Mucosa of rectum (tissue), 2 donors: ENCODE data around the gene HTRA1.

Experiments
- H3K27ac ChIP-seq, 2 donors: one replicate each; pipeline ENCODE4 v1.7.0; 2013; ENCODE audit warnings: inconsistent platforms in 2 of 2, low read depth in 2 of 2, low read length in 2 of 2
- H3K27me3 ChIP-seq, 2 donors: one replicate each; pipeline ENCODE4 v1.7.0; 2013; ENCODE audit warnings: low read length in 2 of 2; ENCODE audit not compliant: control insufficient read depth in 2 of 2, insufficient read depth in 2 of 2
- H3K36me3 ChIP-seq, 2 donors: one replicate each; pipeline ENCODE4 v1.7.0; 2013; ENCODE audit warnings: low read length in 2 of 2; ENCODE audit not compliant: control insufficient read depth in 2 of 2, insufficient read depth in 2 of 2
- H3K4me1 ChIP-seq, 2 donors: one replicate each; pipeline ENCODE4 v1.7.0; 2013; ENCODE audit warnings: low read length in 2 of 2, mild to moderate bottlenecking in 1 of 2; ENCODE audit not compliant: control insufficient read depth in 2 of 2, insufficient read depth in 2 of 2
- H3K4me3 ChIP-seq, 2 donors: one replicate each; pipeline ENCODE4 v1.7.0; 2013; ENCODE audit warnings: low read length in 2 of 2
- H3K9ac ChIP-seq, 2 donors: one replicate each; pipeline ENCODE4 v1.7.0; 2013; ENCODE audit warnings: low read length in 2 of 2, low read depth in 1 of 2, mild to moderate bottlenecking in 1 of 2
- H3K9me3 ChIP-seq, 2 donors: one replicate each; pipeline ENCODE4 v1.7.0; 2013; ENCODE audit warnings: low read length in 2 of 2; ENCODE audit not compliant: control insufficient read depth in 2 of 2
- donor health status: healthy.
- donor health status: Normal muscosa, but diverticular disease.

HTRA1 gene

GRCh38 chr10:122471531-122472177 lies 10.3 kb downstream of the HTRA1 start:
- no peak overlapping the region for H3K27ac ChIP-seq
- peaks cover 0 to 2% of the 10 kb centered on the region in 2 donors for H3K4me1 ChIP-seq
- H3K27me3 ChIP-seq: peaks cover 0 to 7% of the 10 kb centered on the region in 2 donors
- H3K9ac ChIP-seq: no peak overlapping the region
- H3K36me3 ChIP-seq: no peaks in the 10 kb centered on the region
- no peaks in the 10 kb centered on the region for H3K9me3 ChIP-seq
- no peak overlapping the region for H3K4me3 ChIP-seq

DNA sequence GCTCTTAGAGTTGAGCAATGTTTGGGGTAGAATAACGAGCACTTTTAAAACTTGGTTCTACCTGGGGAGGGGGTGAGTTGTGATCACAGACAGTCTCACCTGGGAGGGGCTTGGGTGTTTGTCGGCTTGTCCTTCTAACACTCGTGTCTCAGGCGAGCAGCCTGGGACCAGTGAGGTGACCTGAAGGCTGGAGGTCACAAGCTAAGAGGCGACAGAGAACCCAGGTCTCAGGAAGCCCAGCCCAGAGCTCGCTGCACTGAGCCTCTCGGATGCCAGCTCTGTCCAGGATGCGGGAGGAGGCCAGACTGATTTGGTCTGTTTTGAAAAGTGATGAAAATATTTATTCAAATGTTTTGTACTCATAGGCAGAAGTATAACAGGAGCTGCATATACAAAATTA lies 11.8 kb downstream of the HTRA1 start:
- H3K9me3 ChIP-seq: no peaks in the 10 kb centered on the region
- H3K9ac ChIP-seq: no peak overlapping the region
- H3K36me3 ChIP-seq: no peaks in the 10 kb centered on the region
- H3K4me3 ChIP-seq: no peak overlapping the region
- H3K4me1 ChIP-seq: peaks cover 0 to 2% of the 10 kb centered on the region in 2 donors
- H3K27ac ChIP-seq: no peak overlapping the region
- H3K27me3 ChIP-seq: peaks cover 0 to 7% of the 10 kb centered on the region in 2 donors

- H3K27ac ChIP-seq: no peak overlapping the region
- peaks cover 0 to 2% of the 10 kb centered on the region in 2 donors for H3K4me1 ChIP-seq
- H3K4me3 ChIP-seq: no peak overlapping the region
These were observed 12.9 kb downstream of the HTRA1 start for GRCh38 chr10:122474131-122474818.

GRCh38 chr10:122475100-122475499 lies 13.7 kb downstream of the HTRA1 start:
- Histone ChIP-seq H3K4me1 (peaks cover 0 to 2% of the 10 kb centered on the region in 2 donors), H3K36me3 (no peaks in the 10 kb centered on the region), H3K27me3 (peaks cover 0 to 7% of the 10 kb centered on the region in 2 donors), H3K9me3 (no peaks in the 10 kb centered on the region), H3K9ac (no peak overlapping the region), H3K4me3 (no peak overlapping the region), H3K27ac (no peak overlapping the region)

More at GRCh38 chr10:122474131-122474818, 12.9 kb downstream of the HTRA1 start:
- no peak overlapping the region for H3K9ac ChIP-seq
- H3K36me3 ChIP-seq: no peaks in the 10 kb centered on the region
- no peaks in the 10 kb centered on the region for H3K9me3 ChIP-seq
- peaks cover 0 to 7% of the 10 kb centered on the region in 2 donors for H3K27me3 ChIP-seq

- no peak overlapping the region for H3K27ac ChIP-seq
- H3K36me3 ChIP-seq: no peaks in the 10 kb centered on the region
- no peak overlapping the region for H3K9ac ChIP-seq
- peaks cover 0 to 3% of the 10 kb centered on the region in 2 donors for H3K27me3 ChIP-seq
- no peaks in the 10 kb centered on the region for H3K9me3 ChIP-seq
- no peak overlapping the region for H3K4me3 ChIP-seq
- peaks cover 0 to 2% of the 10 kb centered on the region in 2 donors for H3K4me1 ChIP-seq
These were observed 14.4 kb downstream of the HTRA1 start for GRCh38 chr10:122475591-122476332.

GRCh38 chr10:122476333-122476695 lies 15.0 kb downstream of the HTRA1 start:
- peaks cover 0 to 2% of the 10 kb centered on the region in 2 donors for H3K27me3 ChIP-seq
- H3K27ac ChIP-seq: no peak overlapping the region
- H3K4me3 ChIP-seq: no peak overlapping the region
- no peak overlapping the region for H3K9ac ChIP-seq
- H3K36me3 ChIP-seq: no peaks in the 10 kb centered on the region
- no peaks in the 10 kb centered on the region for H3K9me3 ChIP-seq
- peaks cover 0 to 2% of the 10 kb centered on the region in 2 donors for H3K4me1 ChIP-seq

GRCh38 chr10:122477436-122477835 lies 16.1 kb downstream of the HTRA1 start:
- H3K27ac ChIP-seq: no peak overlapping the region
- H3K9ac ChIP-seq: no peak overlapping the region
- no peaks in the 10 kb centered on the region for H3K36me3 ChIP-seq
- H3K9me3 ChIP-seq: no peaks in the 10 kb centered on the region
- H3K4me3 ChIP-seq: no peak overlapping the region
- H3K27me3 ChIP-seq: peaks cover 0 to 2% of the 10 kb centered on the region in 2 donors
- H3K4me1 ChIP-seq: peaks cover 0 to 2% of the 10 kb centered on the region in 2 donors

DNA sequence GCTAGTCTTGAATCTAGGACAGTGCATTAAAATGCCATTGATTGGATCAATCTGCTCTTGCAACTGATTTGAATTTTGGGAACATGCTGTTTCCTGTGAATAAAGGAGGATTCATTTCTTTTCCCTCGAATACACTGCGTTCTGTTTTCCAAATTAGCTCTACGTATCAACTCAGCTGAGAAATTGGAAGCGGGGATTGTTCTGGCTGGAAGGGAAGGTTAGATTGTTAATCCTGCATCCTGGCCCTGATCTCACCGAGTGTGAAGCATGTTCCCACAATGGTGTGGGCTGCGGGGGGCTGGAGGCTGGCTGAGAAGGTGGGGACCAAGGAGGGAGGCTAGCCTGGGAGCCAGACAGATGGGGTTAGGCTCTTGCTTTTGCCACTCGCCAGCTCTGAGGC lies 17.6 kb downstream of the HTRA1 start:
- Histone ChIP-seq H3K9ac (no peak overlapping the region), H3K27ac (no peak overlapping the region), H3K4me1 (peaks cover 0 to 2% of the 10 kb centered on the region in 2 donors)

DNA sequence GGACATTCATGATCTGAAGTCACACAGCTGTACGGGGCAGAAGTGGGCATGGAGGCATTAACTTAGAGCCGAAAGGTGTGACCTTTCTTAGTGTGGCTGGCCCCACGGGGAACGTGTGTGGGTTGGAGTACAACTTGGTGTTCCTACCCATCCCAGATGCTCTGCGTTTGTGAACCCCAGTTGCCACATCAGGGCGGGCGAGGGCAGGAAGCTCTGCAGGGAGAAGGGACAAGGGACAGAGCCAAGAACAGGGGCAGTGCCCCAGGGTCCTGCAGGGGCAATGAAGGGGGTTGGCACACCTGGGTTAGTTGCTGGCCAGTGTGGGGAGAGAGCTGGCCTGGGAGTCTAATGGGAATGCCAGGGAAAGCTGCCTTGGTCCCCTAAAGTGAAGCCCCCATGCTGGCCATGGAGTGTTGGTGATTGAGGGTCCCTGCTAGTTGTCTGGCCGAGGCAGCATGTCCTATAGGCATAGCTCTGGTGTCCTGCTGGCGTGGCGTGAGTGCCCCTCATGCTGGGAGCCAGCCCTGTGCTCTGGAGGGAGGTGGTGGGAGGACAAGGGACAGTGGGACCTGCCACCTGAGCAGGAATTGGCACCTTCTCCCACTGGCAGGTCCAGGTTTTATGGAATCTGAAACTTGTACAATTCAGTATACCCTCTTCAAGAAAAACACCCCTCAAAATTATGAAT lies 18.9 kb downstream of the HTRA1 start:
- Histone ChIP-seq H3K9me3 (no peaks in the 10 kb centered on the region), H3K4me3 (no peak overlapping the region), H3K27ac (no peak overlapping the region)

More for the DNA sequence above, 17.6 kb downstream of the HTRA1 start:
- no peaks in the 10 kb centered on the region for H3K9me3 ChIP-seq
- H3K4me3 ChIP-seq: no peak overlapping the region
- peaks cover 0 to 2% of the 10 kb centered on the region in 2 donors for H3K27me3 ChIP-seq
- H3K36me3 ChIP-seq: no peaks in the 10 kb centered on the region

More for the DNA sequence above, 18.9 kb downstream of the HTRA1 start:
- no peaks in the 10 kb centered on the region for H3K27me3 ChIP-seq
- H3K9ac ChIP-seq: no peak overlapping the region
- no peaks in the 10 kb centered on the region for H3K36me3 ChIP-seq
- peaks cover 0 to 3% of the 10 kb centered on the region in 2 donors for H3K4me1 ChIP-seq
